ENCODE measurements around the gene MEGF9.

Gene MEGF9

GRCh38 chr9:120621941-120622340, 92.3 kb downstream of the MEGF9 start:
- no peak overlapping the region for H3K27ac ChIP-seq
- TF ChIP-seq CTCF (conservative IDR thresholded peaks at IDR 0.05), result no peak

GRCh38 chr9:120619751-120620655, 94.3 kb downstream of the MEGF9 start:
- TF ChIP-seq CTCF (conservative IDR thresholded peaks at IDR 0.05), result peak; percentile 96
- H3K27ac ChIP-seq, result peak overlapping the region; percentile 48

- H3K27ac ChIP-seq, result no peak overlapping the region
- no peak for TF ChIP-seq CTCF (conservative IDR thresholded peaks at IDR 0.05)
Measured at GRCh38 chr9:120616966-120617935, 97.0 kb downstream of the MEGF9 start.

GRCh38 chr9:120612218-120612617, 102.1 kb downstream of the MEGF9 start:
- TF ChIP-seq CTCF (conservative IDR thresholded peaks at IDR 0.05), result peak; percentile 90
- H3K27ac ChIP-seq, result no peak overlapping the region

GRCh38 chr9:120611690-120612068, 102.6 kb downstream of the MEGF9 start:
- no peak overlapping the region for H3K27ac ChIP-seq
- TF ChIP-seq CTCF (conservative IDR thresholded peaks at IDR 0.05), result no peak

- no peak overlapping the region for H3K27ac ChIP-seq
- peak; percentile 57 for TF ChIP-seq CTCF (conservative IDR thresholded peaks at IDR 0.05)
Measured at GRCh38 chr9:120610975-120611689, 103.1 kb downstream of the MEGF9 start.
